Measurements from ENCODE around the gene VAV3.

The VAV3 gene

DNA sequence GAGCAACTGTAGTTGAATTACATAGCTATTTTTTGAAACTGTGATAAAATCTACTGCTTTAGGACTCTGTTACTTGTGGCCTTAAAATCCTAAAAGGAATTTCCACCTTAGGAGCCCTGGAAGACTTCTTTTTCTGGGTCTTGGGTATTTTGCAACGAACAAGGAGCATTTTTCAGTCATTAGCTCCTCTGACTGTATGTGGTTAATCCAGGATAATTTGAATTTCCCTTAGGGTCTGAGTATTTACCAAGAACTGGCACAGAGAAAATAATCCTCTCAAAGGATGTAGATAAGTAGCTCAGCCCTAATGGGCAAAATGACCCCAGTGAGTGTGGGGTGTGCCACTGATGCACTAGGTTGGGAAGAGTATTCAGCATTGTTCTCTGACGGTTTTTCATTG, 170.4 kb downstream of the VAV3 start:
- no peaks in the 10 kb centered on the region for H3K27me3 Mint-ChIP-seq

DNA sequence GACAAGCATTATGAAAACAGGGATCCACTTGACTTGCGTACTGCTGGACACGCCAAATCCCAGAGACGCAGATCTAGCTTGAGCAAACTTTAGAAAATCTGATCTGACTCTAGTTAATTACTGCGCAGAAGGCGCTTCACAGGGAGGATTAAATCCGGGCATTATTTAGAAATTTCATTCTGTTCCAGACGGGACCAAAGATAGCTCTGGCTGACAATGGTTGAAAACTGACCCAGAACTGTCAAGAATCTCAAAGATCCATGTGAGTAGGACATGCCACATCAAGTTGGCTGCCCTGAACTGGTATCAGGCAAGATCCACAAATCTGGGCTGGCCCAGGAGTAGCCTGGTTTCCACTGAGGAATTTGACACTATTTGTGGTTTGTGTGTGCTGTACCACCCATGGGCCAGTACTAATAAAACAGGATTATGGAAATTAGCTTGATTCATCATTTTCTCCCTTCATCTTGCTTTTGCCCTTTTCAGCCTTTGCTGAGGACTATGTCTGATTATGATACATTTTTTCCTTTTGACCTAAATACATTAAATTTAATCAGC, 171.0 kb downstream of the VAV3 start:
- no peaks in the 10 kb centered on the region for H3K27me3 Mint-ChIP-seq
- no peak overlapping the region for H3K4me3 Mint-ChIP-seq
- no peaks in the 10 kb centered on the region for H3K36me3 Mint-ChIP-seq
- ATAC-seq: no peak
- no peaks in the 10 kb centered on the region for H3K9me3 Mint-ChIP-seq
- H3K27ac Mint-ChIP-seq: peak overlapping the region; percentile 37
- peaks cover 48% of the 10 kb centered on the region for H3K4me1 Mint-ChIP-seq

More for the DNA sequence above, 170.4 kb downstream of the VAV3 start:
- no peak for ATAC-seq
- Mint-ChIP-seq H3K9me3 (no peaks in the 10 kb centered on the region), H3K4me3 (no peak overlapping the region), H3K27ac (peak overlapping the region; percentile 89), H3K4me1 (peaks cover 47% of the 10 kb centered on the region), H3K36me3 (no peaks in the 10 kb centered on the region)

GRCh38 chr1:107791348-107791747, 173.6 kb downstream of the VAV3 start:
- H3K4me1 Mint-ChIP-seq: peaks cover 60% of the 10 kb centered on the region
- H3K27ac Mint-ChIP-seq: no peak overlapping the region
- no peaks in the 10 kb centered on the region for H3K27me3 Mint-ChIP-seq
- ATAC-seq: no peak
- no peaks in the 10 kb centered on the region for H3K36me3 Mint-ChIP-seq
- no peaks in the 10 kb centered on the region for H3K9me3 Mint-ChIP-seq
- no peak overlapping the region for H3K4me3 Mint-ChIP-seq

DNA sequence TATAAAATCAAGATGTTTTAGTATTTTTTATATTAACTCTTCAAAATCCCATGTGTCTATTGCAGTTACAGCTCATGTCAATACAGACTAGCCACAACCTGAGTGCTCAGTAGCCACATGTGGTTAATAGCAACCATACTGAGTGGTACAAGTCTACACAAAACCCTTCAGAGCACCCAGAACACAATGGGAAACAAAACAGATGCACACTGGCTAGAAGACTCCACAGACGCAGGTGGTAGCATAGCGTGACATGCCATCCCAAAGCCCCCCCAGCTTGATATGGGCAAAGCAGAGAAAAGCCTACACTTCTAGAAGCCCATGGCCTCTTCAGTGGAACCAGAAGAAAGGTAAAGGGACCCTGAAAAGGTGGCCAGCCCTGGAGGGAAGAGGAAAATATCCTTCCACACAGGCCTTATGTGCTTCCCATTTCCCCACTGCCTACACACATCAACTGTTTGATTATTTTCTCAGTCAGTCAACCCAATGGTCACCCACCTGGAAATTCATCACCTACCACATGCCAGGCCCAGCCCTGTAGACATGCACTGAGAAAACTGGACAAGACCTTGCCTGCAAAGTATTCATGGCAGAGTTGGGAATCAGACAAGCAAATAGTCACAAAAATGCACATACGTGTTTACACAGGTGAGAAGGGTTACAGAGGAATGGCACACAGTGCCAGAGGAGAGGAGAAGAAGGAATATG, 175.0 kb downstream of the VAV3 start:
- no peaks in the 10 kb centered on the region for H3K36me3 Mint-ChIP-seq
- no peak for ATAC-seq
- no peaks in the 10 kb centered on the region for H3K27me3 Mint-ChIP-seq
- no peak overlapping the region for H3K4me3 Mint-ChIP-seq
- peaks cover 60% of the 10 kb centered on the region for H3K4me1 Mint-ChIP-seq
- no peaks in the 10 kb centered on the region for H3K9me3 Mint-ChIP-seq
- no peak overlapping the region for H3K27ac Mint-ChIP-seq

- Mint-ChIP-seq H3K4me1 (peaks cover 59% of the 10 kb centered on the region), H3K27ac (peak overlapping the region; percentile 62)
These were observed 176.5 kb downstream of the VAV3 start for GRCh38 chr1:107788206-107789202.

GRCh38 chr1:107787299-107787698, 177.7 kb downstream of the VAV3 start:
- peak; percentile 72 for ATAC-seq
- Mint-ChIP-seq H3K27ac (peak overlapping the region; percentile 62), H3K27me3 (no peaks in the 10 kb centered on the region), H3K9me3 (no peaks in the 10 kb centered on the region), H3K4me3 (peak overlapping the region; percentile 11), H3K4me1 (peaks cover 62% of the 10 kb centered on the region), H3K36me3 (no peaks in the 10 kb centered on the region)

More at GRCh38 chr1:107788206-107789202, 176.5 kb downstream of the VAV3 start:
- no peaks in the 10 kb centered on the region for H3K36me3 Mint-ChIP-seq
- no peaks in the 10 kb centered on the region for H3K27me3 Mint-ChIP-seq
- H3K4me3 Mint-ChIP-seq: peak overlapping the region; percentile 50
- no peak for ATAC-seq
- no peaks in the 10 kb centered on the region for H3K9me3 Mint-ChIP-seq

DNA sequence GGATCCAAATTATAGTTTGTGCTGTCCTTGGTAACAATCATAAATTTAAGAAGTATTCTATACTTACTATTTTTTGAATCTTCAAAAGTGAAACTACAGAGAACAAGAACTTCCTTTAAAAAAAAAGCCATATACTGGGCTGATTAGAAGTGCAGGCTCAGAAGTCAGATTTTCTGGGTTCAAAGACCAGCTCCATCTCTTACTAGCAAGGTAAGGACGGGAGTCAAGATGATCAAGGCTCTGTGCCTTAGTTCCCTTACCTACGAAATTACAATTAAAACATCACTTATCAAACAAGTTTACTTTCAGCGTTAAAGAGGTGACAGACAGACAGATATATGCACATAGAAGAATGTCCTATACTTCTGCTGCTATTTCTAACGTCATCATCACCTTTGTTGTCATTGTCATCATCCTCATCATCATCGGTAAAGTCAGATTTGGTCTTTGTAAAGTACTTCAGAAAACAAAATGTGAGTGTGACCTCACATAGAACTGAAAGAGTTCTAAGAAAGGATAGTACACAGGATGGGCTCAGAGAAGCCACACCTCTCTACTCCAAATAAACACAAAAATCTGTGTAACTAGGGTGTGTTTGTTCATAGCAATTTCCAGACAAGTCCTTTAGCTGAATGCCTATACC, 178.7 kb downstream of the VAV3 start:
- Mint-ChIP-seq H3K9me3 (no peaks in the 10 kb centered on the region), H3K4me3 (peak overlapping the region; percentile 6), H3K27me3 (no peaks in the 10 kb centered on the region), H3K27ac (peak overlapping the region; percentile 62), H3K4me1 (peaks cover 64% of the 10 kb centered on the region), H3K36me3 (no peaks in the 10 kb centered on the region)
- ATAC-seq: peak; percentile 42

- Mint-ChIP-seq H3K27ac (peak overlapping the region; percentile 62), H3K27me3 (no peaks in the 10 kb centered on the region), H3K4me1 (peaks cover 64% of the 10 kb centered on the region), H3K4me3 (peak overlapping the region; percentile 6), H3K9me3 (no peaks in the 10 kb centered on the region), H3K36me3 (no peaks in the 10 kb centered on the region)
- peak; percentile 63 for ATAC-seq
These were observed 179.3 kb downstream of the VAV3 start for GRCh38 chr1:107785496-107786202.

- H3K9me3 Mint-ChIP-seq: no peaks in the 10 kb centered on the region
- no peak for ATAC-seq
- H3K4me3 Mint-ChIP-seq: no peak overlapping the region
- H3K4me1 Mint-ChIP-seq: peaks cover 51% of the 10 kb centered on the region
- no peaks in the 10 kb centered on the region for H3K27me3 Mint-ChIP-seq
- H3K36me3 Mint-ChIP-seq: no peaks in the 10 kb centered on the region
- no peak overlapping the region for H3K27ac Mint-ChIP-seq
These were observed 182.6 kb downstream of the VAV3 start for GRCh38 chr1:107782217-107782845.

- no peak overlapping the region for H3K4me3 Mint-ChIP-seq
These were observed 183.7 kb downstream of the VAV3 start for GRCh38 chr1:107781245-107781644.

GRCh38 chr1:107777664-107778047, 187.3 kb downstream of the VAV3 start:
- Mint-ChIP-seq H3K4me3 (peak overlapping the region; percentile 60), H3K27ac (peak overlapping the region; percentile 95), H3K4me1 (peaks cover 24% of the 10 kb centered on the region), H3K36me3 (peaks cover 3% of the 10 kb centered on the region), H3K9me3 (no peaks in the 10 kb centered on the region), H3K27me3 (no peaks in the 10 kb centered on the region)
- ATAC-seq: peak; percentile 73

More at GRCh38 chr1:107781245-107781644, 183.7 kb downstream of the VAV3 start:
- H3K9me3 Mint-ChIP-seq: no peaks in the 10 kb centered on the region
- H3K27ac Mint-ChIP-seq: no peak overlapping the region
- no peaks in the 10 kb centered on the region for H3K36me3 Mint-ChIP-seq
- H3K4me1 Mint-ChIP-seq: peaks cover 51% of the 10 kb centered on the region
- no peak for ATAC-seq
- no peaks in the 10 kb centered on the region for H3K27me3 Mint-ChIP-seq

DNA sequence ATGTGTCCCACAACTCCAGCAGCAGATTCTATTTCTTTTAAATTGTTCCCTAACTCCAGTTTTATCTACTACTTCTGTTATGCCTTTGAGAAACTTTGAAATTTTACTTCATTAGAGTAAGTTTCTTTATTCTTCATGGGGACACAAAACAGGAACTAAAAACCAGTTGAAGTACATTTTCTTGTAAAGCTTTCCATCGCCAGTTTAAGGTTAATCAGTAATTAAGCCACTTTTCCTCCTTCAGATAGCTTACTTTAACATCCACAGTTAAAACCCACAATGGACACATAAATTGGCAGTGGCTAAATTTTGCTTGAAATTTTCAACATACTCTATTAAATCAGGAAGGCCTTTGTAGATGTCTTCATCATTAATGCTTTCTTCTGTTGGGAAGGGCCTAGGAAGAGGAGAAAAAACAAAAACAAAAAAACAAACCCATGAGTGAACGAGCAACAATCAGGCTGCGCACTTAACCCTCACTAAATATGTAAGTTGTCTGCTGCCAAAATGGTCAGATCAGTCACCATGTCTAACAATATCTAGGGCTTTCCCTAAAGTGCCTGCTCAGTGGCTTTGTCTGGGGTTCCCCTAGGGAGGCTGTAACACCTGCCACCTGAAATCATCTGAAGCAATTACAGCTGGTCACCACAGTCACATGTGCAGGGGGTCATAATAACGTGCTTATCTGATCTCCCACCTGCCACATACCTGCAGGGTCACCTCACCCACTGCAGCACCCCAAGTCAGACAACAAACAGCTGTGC, 187.9 kb downstream of the VAV3 start:
- Mint-ChIP-seq H3K27ac (peak overlapping the region; percentile 95), H3K36me3 (peaks cover 6% of the 10 kb centered on the region), H3K9me3 (no peaks in the 10 kb centered on the region), H3K4me3 (peak overlapping the region; percentile 60), H3K27me3 (no peaks in the 10 kb centered on the region), H3K4me1 (peaks cover 20% of the 10 kb centered on the region)
- peak; percentile 95 for ATAC-seq

DNA sequence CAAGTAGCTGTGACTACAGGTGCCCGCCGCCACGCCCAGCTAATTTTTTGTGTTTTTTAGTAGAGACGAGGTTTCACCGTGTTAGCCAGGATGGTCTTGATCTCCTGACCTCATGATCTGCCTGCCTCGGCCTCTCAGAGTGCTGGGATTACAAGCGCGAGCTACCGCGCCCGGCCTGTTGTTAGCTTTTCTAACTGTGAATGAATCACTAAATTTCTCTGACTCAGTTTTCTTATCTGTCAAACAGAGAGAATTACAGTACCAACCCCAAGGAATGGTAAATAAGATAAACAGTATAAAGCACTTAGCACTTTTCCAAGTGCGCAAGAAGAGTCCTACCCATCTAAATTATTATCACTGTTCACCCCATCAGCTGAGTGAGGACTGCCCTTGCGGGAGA, 193.6 kb downstream of the VAV3 start:
- Mint-ChIP-seq H3K27me3 (no peaks in the 10 kb centered on the region), H3K36me3 (peaks cover 38% of the 10 kb centered on the region), H3K27ac (no peak overlapping the region), H3K4me3 (no peak overlapping the region), H3K9me3 (no peaks in the 10 kb centered on the region), H3K4me1 (peaks cover 4% of the 10 kb centered on the region)
- no peak for ATAC-seq

All from stimulated activated memory B cell treated with anti-CD40 and anti-IgM and Interleukin-4, amounts not matched to agents 10 μg/mL and 1 μg/mL and 100 μg/mL, for 72 hours (primary cell).